Measurements from ENCODE around the gene CARMIL1.

CARMIL1 gene

GRCh38 chr6:25578538-25578937 lies 299.4 kb downstream of the CARMIL1 start:
- CTCF ChIA-PET: interaction anchor here (1.3 kb wide), 1 partner anchor 313 kb away, joined by 5 read pairs; no protein-coding TSS in a partner anchor
- H3K4me3 ChIP-seq (ENCODE audit: low read depth, low read length): no peak overlapping the region

GRCh38 chr6:25579391-25579883 lies 300.3 kb downstream of the CARMIL1 start:
- no peak overlapping the region for H3K4me3 ChIP-seq (ENCODE audit: low read depth, low read length)
- CTCF ChIA-PET: interaction anchor here (1.3 kb wide), 1 partner anchor 314 kb away, joined by 5 read pairs; no protein-coding TSS in a partner anchor
- DNase-seq (ENCODE audit: low read depth, low spot score): no peak
- TF ChIP-seq, protein P1, sequence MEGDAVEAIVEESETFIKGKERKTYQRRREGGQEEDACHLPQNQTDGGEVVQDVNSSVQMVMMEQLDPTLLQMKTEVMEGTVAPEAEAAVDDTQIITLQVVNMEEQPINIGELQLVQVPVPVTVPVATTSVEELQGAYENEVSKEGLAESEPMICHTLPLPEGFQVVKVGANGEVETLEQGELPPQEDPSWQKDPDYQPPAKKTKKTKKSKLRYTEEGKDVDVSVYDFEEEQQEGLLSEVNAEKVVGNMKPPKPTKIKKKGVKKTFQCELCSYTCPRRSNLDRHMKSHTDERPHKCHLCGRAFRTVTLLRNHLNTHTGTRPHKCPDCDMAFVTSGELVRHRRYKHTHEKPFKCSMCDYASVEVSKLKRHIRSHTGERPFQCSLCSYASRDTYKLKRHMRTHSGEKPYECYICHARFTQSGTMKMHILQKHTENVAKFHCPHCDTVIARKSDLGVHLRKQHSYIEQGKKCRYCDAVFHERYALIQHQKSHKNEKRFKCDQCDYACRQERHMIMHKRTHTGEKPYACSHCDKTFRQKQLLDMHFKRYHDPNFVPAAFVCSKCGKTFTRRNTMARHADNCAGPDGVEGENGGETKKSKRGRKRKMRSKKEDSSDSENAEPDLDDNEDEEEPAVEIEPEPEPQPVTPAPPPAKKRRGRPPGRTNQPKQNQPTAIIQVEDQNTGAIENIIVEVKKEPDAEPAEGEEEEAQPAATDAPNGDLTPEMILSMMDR (IDR thresholded peaks at IDR 0.05; ENCODE audit: insufficient read depth, low read length, missing control alignments): no peak
- POLR2A ChIA-PET: no interaction called here

More at GRCh38 chr6:25578538-25578937, 299.4 kb downstream of the CARMIL1 start:
- POLR2A ChIA-PET: no interaction called here
- TF ChIP-seq, protein P1 (IDR thresholded peaks at IDR 0.05; ENCODE audit: insufficient read depth, low read length, missing control alignments): no peak
- DNase-seq (ENCODE audit: low read depth, low spot score): no peak

- DNase-seq (ENCODE audit: low read depth, low spot score): no peak
- TF ChIP-seq, protein P1 (IDR thresholded peaks at IDR 0.05; ENCODE audit: insufficient read depth, low read length, missing control alignments): no peak
- CTCF ChIA-PET: no interaction called here
- POLR2A ChIA-PET: no interaction called here
- H3K4me3 ChIP-seq (ENCODE audit: low read depth, low read length): no peak overlapping the region
These were observed 300.8 kb downstream of the CARMIL1 start for GRCh38 chr6:25579902-25580495.

DNA sequence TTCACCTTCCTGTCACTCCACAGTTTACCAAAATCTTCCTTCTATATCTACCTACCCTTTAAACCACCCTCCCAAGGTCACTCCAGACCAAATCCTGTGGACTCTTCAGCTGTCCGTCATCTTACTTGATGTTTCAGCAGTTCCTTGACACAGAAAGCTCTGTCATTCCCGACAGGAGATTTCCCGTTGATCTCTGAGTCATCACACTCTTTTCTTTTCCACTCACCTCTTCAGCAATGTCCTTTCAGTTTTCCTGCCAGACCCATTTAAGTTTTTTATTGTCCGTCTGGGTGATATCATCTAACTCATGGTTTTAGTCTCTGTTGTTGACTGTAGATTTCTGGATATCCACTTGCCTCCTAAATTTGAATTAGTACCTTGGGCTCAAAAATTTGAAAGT lies 302.9 kb downstream of the CARMIL1 start:
- CTCF ChIA-PET: interaction anchor here (1.1 kb wide), 1 partner anchor 304 kb away, joined by 4 read pairs; no protein-coding TSS in a partner anchor
- POLR2A ChIA-PET: no interaction called here
- TF ChIP-seq, protein P1 (IDR thresholded peaks at IDR 0.05; ENCODE audit: insufficient read depth, low read length, missing control alignments): no peak
- H3K4me3 ChIP-seq (ENCODE audit: low read depth, low read length): no peak overlapping the region
- no peak for DNase-seq (ENCODE audit: low read depth, low spot score)

DNA sequence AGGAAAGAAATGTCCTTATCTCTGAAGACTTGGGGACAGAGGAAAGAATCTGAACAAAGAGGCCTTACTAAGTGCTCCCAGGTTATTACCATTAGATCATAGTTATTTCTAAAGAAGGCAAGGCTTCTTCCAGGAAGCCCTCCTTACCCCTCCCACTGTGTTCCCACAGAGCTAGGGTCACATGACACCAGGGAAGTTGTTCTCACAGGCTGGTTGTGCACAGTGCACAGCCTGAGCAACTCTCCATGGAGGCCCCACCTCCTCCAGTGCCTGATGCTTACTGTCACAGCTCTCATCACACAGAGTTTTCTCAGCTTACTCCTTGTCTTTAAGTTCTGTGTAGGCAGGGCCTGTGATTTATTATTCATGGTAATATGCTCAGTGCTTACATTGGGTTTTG lies 303.9 kb downstream of the CARMIL1 start:
- H3K4me3 ChIP-seq (ENCODE audit: low read depth, low read length): no peak overlapping the region
- TF ChIP-seq, protein P1 (IDR thresholded peaks at IDR 0.05; ENCODE audit: insufficient read depth, low read length, missing control alignments): no peak
- ChIA-PET POLR2A (no interaction called here), CTCF (no interaction called here)
- DNase-seq (ENCODE audit: low read depth, low spot score): no peak

GRCh38 chr6:25583906-25584305 lies 304.7 kb downstream of the CARMIL1 start:
- DNase-seq (ENCODE audit: low read depth, low spot score): no peak
- ChIA-PET CTCF (no interaction called here), POLR2A (no interaction called here)
- no peak overlapping the region for H3K4me3 ChIP-seq (ENCODE audit: low read depth, low read length)
- TF ChIP-seq, protein P1 (IDR thresholded peaks at IDR 0.05; ENCODE audit: insufficient read depth, low read length, missing control alignments): no peak

All from AG04449 (cell line).